CD4-positive, alpha-beta memory T cell (primary cell): ENCODE measurements around the gene TBRG1. TPM values are rescaled to one million over a fixed set of nuclear protein-coding genes. Genes with fewer than 3 reads are reported as not detected.

Source experiments
- CTCF ChIA-PET: fragments of 350-600 bp; sonication (Branson Sonifier 250); formaldehyde crosslinking; loops from one replicate; lab custom pipeline; 2021; ENCODE audit warnings: inconsistent platforms; ENCODE audit not compliant: partially characterized antibody; lab: Charles Lee
- POLR2A ChIA-PET: fragments of 350-600 bp; sonication (Branson Sonifier 250); formaldehyde crosslinking; loops from one replicate; lab custom pipeline; 2021; ENCODE audit not compliant: partially characterized antibody; lab: Charles Lee
- DNase-seq, 5 donors: peaks; one replicate each; pipeline versions ENCODE4 v3.0.0 to v3.0.0-alpha.2; 2020 to 2022; ENCODE audit warnings: mixed read lengths in 1 of 5
- H3K27ac ChIP-seq: one replicate; pipeline ENCODE4 v1.7.0; 2013; ENCODE audit warnings: low read depth, low read length
- H3K27me3 ChIP-seq: 2 replicates; pipeline ENCODE4 v1.7.0; 2013; ENCODE audit warnings: mild to moderate bottlenecking, low read length, moderate library complexity; ENCODE audit not compliant: insufficient read depth
- H3K36me3 ChIP-seq: 2 replicates; pipeline ENCODE4 v1.7.0; 2013; ENCODE audit warnings: mild to moderate bottlenecking, low read length, moderate library complexity; ENCODE audit not compliant: insufficient read depth
- H3K4me1 ChIP-seq: 2 replicates; pipeline ENCODE4 v1.7.0; 2013; ENCODE audit warnings: mild to moderate bottlenecking, low read length, moderate library complexity; ENCODE audit not compliant: insufficient read depth
- H3K4me3 ChIP-seq, 2 donors: one replicate each; pipeline ENCODE4 v1.7.0; 2013; ENCODE audit warnings: low read length in 2 of 2, mild to moderate bottlenecking in 1 of 2
- H3K9me3 ChIP-seq, 2 donors: one replicate each; pipeline ENCODE4 v1.7.0; 2013; ENCODE audit warnings: low read length in 2 of 2, control low read depth in 1 of 2; ENCODE audit not compliant: control insufficient read depth in 1 of 2
- H3K27ac Mint-ChIP-seq, 7 donors: one replicate each; pipeline ENCODE4 v1.8.0; 2020 to 2021; ENCODE audit warnings: mixed read lengths in 7 of 7, mild to moderate bottlenecking in 6 of 7, inconsistent platforms in 3 of 7, moderate library complexity in 3 of 7
- H3K27me3 Mint-ChIP-seq, 2 donors: one replicate each; pipeline ENCODE4 v1.8.0; 2020 to 2021; ENCODE audit warnings: mixed read lengths in 2 of 2
- H3K36me3 Mint-ChIP-seq, 2 donors: one replicate each; pipeline ENCODE4 v1.8.0; 2020 to 2021; ENCODE audit warnings: mixed read lengths in 2 of 2, inconsistent platforms in 1 of 2, mild to moderate bottlenecking in 1 of 2
- H3K4me1 Mint-ChIP-seq, 4 donors: one replicate each; pipeline ENCODE4 v1.8.0; 2020 to 2021; ENCODE audit warnings: mixed read lengths in 4 of 4, mild to moderate bottlenecking in 1 of 4
- H3K4me3 Mint-ChIP-seq, 8 donors: one replicate each; pipeline ENCODE4 v1.8.0; 2020 to 2021; ENCODE audit warnings: mixed read lengths in 8 of 8, mild to moderate bottlenecking in 7 of 8, moderate library complexity in 6 of 8, inconsistent platforms in 3 of 8
- H3K9me3 Mint-ChIP-seq, 8 donors: one replicate each; pipeline ENCODE4 v1.8.0; 2020 to 2021; ENCODE audit warnings: mixed read lengths in 8 of 8, mild to moderate bottlenecking in 5 of 8, inconsistent platforms in 3 of 8, moderate library complexity in 1 of 8
- intact Hi-C: fragments of 100-400 bp; cut with micrococcal nuclease; formaldehyde crosslinking; loops from one replicate; pipeline ENCODE4 v1.15.1; 2023
- polyA plus RNA-seq, 2 donors: library from polyadenylated mRNA; unstranded; fragments of 300-500 nt; fragmentation: Illumina TruSeq; gene quantifications; one replicate each; pipeline ENCODE4 v1.2.3, GENCODE V29; 2021
- total RNA-seq, 2 experiments: library from RNA; stranded (reverse); gene quantifications; one replicate each; pipeline ENCODE4 v1.2.3, GENCODE V29; 2021

The TBRG1 gene
- total RNA-seq, result 10 to 100 TPM; 69.3 to 75.8 TPM
- polyA plus RNA-seq, result 10 to 100 TPM; 34.6 to 42.3 TPM

GRCh38 chr11:124622531-124623451 is at the start of gene TBRG1:
TBRG1 (plus strand) TSS chr11:124622864; CDS start chr11:124623084, 220 bp downstream.
- intact Hi-C loops, result loop anchor here (1.0 to 2.0 kb wide), 3 partner anchors 51 to 332 kb away; partner anchors contain the start of genes CCDC15, SIAE and SPA17

GRCh38 chr11:124577716-124578427 is 44.8 kb upstream of the TBRG1 start:
- CTCF ChIA-PET, result interaction anchor here (0.8 to 2.9 kb wide), 2 partner anchors 8 to 10 kb away, joined by 3 to 20 read pairs; no protein-coding TSS in a partner anchor
- no peak overlapping the region for H3K27ac Mint-ChIP-seq
- Histone ChIP-seq H3K27me3 (no peaks in the 10 kb centered on the region), H3K4me3 (no peak overlapping the region), H3K27ac (no peak overlapping the region), H3K9me3 (no peaks in the 10 kb centered on the region), H3K36me3 (no peaks in the 10 kb centered on the region), H3K4me1 (no peaks in the 10 kb centered on the region)
- peaks cover 7 to 9% of the 10 kb centered on the region in 2 donors for H3K27me3 Mint-ChIP-seq
- H3K9me3 Mint-ChIP-seq, result no peaks in the 10 kb centered on the region
- DNase-seq, result no peak
- H3K36me3 Mint-ChIP-seq, result no peaks in the 10 kb centered on the region
- H3K4me1 Mint-ChIP-seq, result no peaks in the 10 kb centered on the region
- no peak overlapping the region for H3K4me3 Mint-ChIP-seq
- intact Hi-C loops, result no loop called here
- POLR2A ChIA-PET, result no interaction called here

More at GRCh38 chr11:124622531-124623451, at the start of gene TBRG1:
- Mint-ChIP-seq H3K27me3 (peaks cover 1 to 6% of the 10 kb centered on the region in 2 donors), H3K27ac (peak within 1 kb of the TSS; percentile 92 to 100 (median 99)), H3K9me3 (peaks cover 0 to 2% (median 0%) of the 10 kb centered on the region in 8 donors), H3K4me1 (peaks cover 23 to 53% (median 38%) of the 10 kb centered on the region in 4 donors), H3K36me3 (peaks cover 20 to 47% of the 10 kb centered on the region in 2 donors), H3K4me3 (peak within 1 kb of the TSS; percentile 93 to 100 (median 98))
- Histone ChIP-seq H3K27ac (peak within 1 kb of the TSS; percentile 95), H3K4me3 (peak within 1 kb of the TSS; percentile 63 to 86), H3K4me1 (peaks cover 34% of the 10 kb centered on the region), H3K9me3 (no peaks in the 10 kb centered on the region), H3K36me3 (peaks cover 15% of the 10 kb centered on the region), H3K27me3 (no peaks in the 10 kb centered on the region)
- CTCF ChIA-PET, result interaction anchor here (0.6 to 1.9 kb wide), 8 partner anchors 8 to 253 kb away, joined by 3 to 8 read pairs (median 4); no protein-coding TSS in a partner anchor
- DNase-seq, result peak; percentile 76 to 88 (median 82)
- POLR2A ChIA-PET, result interaction anchor here (0.6 to 2.0 kb wide), 14 partner anchors 9 to 508 kb away, joined by 3 to 18 read pairs (median 4); partner anchors contain the start of genes CCDC15, MSANTD2, SIAE and SPA17

- Histone ChIP-seq H3K4me1 (no peaks in the 10 kb centered on the region), H3K27me3 (no peaks in the 10 kb centered on the region), H3K4me3 (no peak overlapping the region), H3K27ac (no peak overlapping the region), H3K36me3 (no peaks in the 10 kb centered on the region), H3K9me3 (no peaks in the 10 kb centered on the region)
- no peak for DNase-seq
- ChIA-PET POLR2A (no interaction called here), CTCF (no interaction called here)
- no peak overlapping the region for H3K4me3 Mint-ChIP-seq
- H3K4me1 Mint-ChIP-seq, result no peaks in the 10 kb centered on the region
- H3K27me3 Mint-ChIP-seq, result peaks cover 7 to 9% of the 10 kb centered on the region in 2 donors
- intact Hi-C loops, result no loop called here
- H3K27ac Mint-ChIP-seq, result no peak overlapping the region
- H3K9me3 Mint-ChIP-seq, result no peaks in the 10 kb centered on the region
- no peaks in the 10 kb centered on the region for H3K36me3 Mint-ChIP-seq
These were observed 43.9 kb upstream of the TBRG1 start for GRCh38 chr11:124578761-124579160.

- ChIA-PET POLR2A (no interaction called here), CTCF (no interaction called here)
- Mint-ChIP-seq H3K9me3 (no peaks in the 10 kb centered on the region), H3K36me3 (no peaks in the 10 kb centered on the region), H3K27me3 (peaks cover 5 to 6% of the 10 kb centered on the region in 2 donors), H3K4me3 (no peak overlapping the region), H3K27ac (no peak overlapping the region), H3K4me1 (no peaks in the 10 kb centered on the region)
- intact Hi-C loops, result no loop called here
- no peaks in the 10 kb centered on the region for H3K4me1 ChIP-seq
- no peaks in the 10 kb centered on the region for H3K36me3 ChIP-seq
- no peak overlapping the region for H3K4me3 ChIP-seq
- no peak overlapping the region for H3K27ac ChIP-seq
- no peaks in the 10 kb centered on the region for H3K9me3 ChIP-seq
- no peak for DNase-seq
- no peaks in the 10 kb centered on the region for H3K27me3 ChIP-seq
These were observed 40.8 kb upstream of the TBRG1 start for GRCh38 chr11:124581817-124582216.

- ChIA-PET CTCF (no interaction called here), POLR2A (no interaction called here)
- no peaks in the 10 kb centered on the region for H3K27me3 ChIP-seq
- peaks cover 12% of the 10 kb centered on the region in 2 donors for H3K27me3 Mint-ChIP-seq
- H3K9me3 Mint-ChIP-seq, result no peaks in the 10 kb centered on the region
- intact Hi-C loops, result no loop called here
- no peaks in the 10 kb centered on the region for H3K36me3 Mint-ChIP-seq
- no peaks in the 10 kb centered on the region for H3K4me1 Mint-ChIP-seq
- no peaks in the 10 kb centered on the region for H3K36me3 ChIP-seq
- H3K4me3 Mint-ChIP-seq, result no peak overlapping the region
- no peaks in the 10 kb centered on the region for H3K4me1 ChIP-seq
- no peaks in the 10 kb centered on the region for H3K9me3 ChIP-seq
- no peak overlapping the region for H3K4me3 ChIP-seq
- DNase-seq, result no peak
- no peak overlapping the region for H3K27ac ChIP-seq
- H3K27ac Mint-ChIP-seq, result no peak overlapping the region
These were observed 40.1 kb upstream of the TBRG1 start for GRCh38 chr11:124582565-124582964.

- ChIA-PET CTCF (interaction anchor here (0.9 to 2.3 kb wide), 5 partner anchors 11 to 1472 kb away, joined by 3 to 8 read pairs (median 3); partner anchors contain the start of gene PANX3), POLR2A (no interaction called here)
- H3K36me3 Mint-ChIP-seq, result no peaks in the 10 kb centered on the region
- Histone ChIP-seq H3K4me1 (no peaks in the 10 kb centered on the region), H3K27me3 (no peaks in the 10 kb centered on the region), H3K27ac (no peak overlapping the region), H3K9me3 (no peaks in the 10 kb centered on the region), H3K4me3 (no peak overlapping the region), H3K36me3 (no peaks in the 10 kb centered on the region)
- no peak overlapping the region for H3K4me3 Mint-ChIP-seq
- DNase-seq, result no peak
- no peaks in the 10 kb centered on the region for H3K9me3 Mint-ChIP-seq
- H3K4me1 Mint-ChIP-seq, result no peaks in the 10 kb centered on the region
- peaks cover 14 to 16% of the 10 kb centered on the region in 2 donors for H3K27me3 Mint-ChIP-seq
- H3K27ac Mint-ChIP-seq, result no peak overlapping the region
- intact Hi-C loops, result no loop called here
These were observed 38.9 kb upstream of the TBRG1 start for GRCh38 chr11:124583781-124584180.
